ENCODE data around the gene ACSF3.

Gene ACSF3

DNA sequence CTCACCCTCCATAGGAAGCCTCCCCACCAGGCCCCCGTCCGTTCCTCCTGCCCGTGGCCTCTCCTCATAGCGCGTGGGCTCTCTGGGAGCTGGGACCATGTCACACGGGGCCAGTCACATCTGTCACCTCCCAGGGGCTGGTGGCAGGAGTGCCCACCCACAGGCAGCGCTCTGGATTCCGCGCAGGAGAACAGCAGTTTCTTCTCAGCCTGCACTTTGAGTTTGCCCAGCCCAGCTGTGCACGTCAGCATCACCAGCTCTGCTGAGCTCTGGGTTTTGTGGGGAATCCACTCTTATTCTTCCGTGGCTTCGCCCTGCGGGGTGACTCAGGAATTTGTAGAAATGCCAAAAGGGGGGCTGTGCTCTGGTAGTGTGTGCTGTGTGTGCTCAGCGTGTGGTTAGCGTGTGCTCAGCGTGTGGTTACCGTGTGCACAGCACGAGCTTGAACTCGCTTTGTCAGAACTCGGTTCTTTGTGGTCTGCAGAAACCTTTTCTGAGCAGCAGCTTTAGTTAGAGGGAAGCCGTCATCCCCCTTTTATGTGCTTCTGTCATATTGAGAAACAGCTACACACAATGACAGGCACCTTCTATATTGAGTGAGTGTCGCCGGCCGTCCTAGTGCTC is 3.2 kb downstream of the ACSF3 start:
- DNase-seq = no peak

DNA sequence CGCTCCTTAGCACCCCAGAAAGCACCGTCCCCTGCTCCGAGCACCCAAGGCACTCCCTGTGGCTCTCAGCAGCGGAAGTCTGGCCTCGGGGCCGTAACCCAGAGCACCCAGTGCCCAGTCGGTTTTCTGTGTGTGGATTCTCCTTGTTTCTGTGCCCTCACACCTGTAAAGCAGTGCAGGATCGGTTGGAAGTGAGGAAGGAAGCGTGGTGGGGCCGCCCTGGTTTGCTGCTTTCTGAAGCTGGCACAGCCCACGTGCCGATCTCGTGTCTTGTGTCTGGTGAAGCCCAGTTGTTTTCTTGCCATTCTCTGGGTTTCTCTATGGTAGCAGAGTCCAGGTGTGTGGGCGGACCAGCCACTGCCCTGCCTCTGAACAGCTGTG is 3.7 kb downstream of the ACSF3 start:
- no peak for DNase-seq

DNA sequence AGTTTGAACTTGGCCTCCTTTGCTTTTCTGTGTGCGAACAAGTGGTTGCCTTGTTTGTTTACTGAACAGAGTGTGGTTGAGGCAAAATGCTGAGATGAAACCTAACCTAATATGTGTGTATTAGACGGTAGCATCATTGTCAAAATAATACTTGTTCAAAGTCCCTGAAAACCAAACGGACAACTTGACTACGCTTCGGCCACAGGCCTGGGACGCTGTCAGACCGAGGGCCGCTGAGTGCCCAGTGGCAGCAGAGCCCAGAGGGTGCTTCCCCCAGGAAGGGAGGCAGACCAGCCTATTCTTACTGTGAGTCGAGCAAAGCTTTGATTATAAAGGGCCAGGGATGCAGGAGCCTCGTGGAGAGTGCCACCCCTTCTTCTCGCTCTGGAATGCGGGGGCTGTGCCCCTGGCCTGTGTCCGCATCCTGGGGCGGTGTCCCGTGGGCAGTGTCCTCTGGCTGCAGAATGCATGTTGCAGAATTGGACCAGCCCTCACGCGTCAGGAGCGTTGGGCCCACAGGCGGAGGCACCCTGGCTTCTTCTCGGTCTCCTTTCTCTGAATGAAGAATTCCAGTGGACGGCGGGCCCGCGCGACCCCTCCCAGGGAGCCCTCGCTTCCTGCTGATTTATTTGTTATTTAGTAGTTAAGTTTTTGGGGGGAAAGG is 5.2 kb downstream of the ACSF3 start:
- no peak for DNase-seq

DNA sequence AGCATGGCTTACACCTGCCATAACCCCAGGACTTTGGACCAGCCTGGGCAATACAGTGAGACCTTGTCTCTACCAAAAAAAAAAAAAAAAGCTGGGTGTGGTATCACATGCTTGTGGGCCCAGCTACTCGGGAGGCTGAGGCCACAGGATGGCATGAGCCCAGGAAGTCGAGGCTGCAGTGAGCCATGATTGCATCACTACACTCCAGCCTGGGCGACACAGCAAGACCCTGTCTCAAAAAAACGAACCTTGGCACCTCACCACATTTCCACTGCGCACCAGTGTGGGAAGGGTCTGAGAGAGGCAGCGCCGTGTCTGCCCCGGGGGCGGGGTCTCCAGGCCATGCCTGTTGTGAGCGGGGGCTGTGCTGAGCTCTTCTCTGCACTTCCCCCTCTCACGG is 6.3 kb downstream of the ACSF3 start:
- DNase-seq = no peak

DNA sequence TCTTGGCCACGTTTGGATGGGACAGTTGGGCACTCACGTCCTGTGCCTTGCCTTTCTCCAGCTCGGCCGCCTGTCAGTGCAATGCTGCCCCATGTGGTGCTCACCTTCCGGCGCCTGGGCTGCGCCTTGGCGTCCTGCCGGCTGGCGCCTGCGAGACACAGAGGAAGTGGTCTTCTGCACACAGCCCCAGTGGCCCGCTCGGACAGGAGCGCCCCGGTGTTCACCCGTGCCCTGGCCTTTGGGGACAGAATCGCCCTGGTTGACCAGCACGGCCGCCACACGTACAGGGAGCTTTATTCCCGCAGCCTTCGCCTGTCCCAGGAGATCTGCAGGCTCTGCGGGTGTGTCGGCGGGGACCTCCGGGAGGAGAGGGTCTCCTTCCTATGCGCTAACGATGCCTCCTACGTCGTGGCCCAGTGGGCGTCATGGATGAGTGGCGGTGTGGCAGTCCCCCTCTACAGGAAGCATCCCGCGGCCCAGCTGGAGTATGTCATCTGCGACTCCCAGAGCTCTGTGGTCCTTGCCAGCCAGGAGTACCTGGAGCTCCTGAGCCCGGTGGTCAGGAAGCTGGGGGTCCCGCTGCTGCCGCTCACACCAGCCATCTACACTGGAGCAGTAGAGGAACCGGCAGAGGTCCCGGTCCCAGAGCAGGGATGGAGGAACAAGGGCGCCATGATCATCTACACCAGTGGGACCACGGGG is 7.1 kb downstream of the ACSF3 start:
- DNase-seq = no peak

DNA sequence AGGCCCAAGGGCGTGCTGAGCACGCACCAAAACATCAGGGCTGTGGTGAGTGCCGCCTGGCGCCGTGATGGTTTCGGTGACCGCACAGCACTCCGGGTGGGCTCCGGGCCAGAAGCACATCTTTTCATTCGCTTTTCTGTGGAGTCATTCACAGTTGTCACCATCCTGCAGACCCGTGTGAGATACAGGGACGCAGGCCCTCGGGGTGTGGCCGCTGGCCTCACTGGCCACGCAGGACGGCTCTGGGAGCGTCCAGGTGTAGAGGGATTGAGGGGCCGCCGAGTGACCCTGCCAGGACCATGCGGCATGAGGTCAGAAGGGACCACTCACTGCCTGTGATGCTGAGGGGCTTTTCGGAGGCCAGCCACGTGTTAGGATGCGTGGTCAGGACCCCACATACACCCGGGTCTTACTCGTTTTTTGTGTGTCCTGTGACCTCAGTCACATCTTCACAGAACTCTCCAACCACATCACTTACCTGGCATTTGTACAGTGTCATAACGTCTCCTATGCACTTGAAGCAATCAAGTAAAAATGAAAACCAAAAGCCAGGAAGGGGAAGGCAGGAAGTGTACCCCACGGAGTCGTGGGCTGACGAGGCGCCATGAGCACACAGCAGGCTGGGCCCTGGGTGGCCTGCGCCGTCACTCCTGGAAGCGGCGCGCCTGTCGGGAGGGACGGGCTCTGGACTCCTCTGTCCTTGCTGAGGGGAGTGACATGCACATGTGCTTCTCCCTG is 7.8 kb downstream of the ACSF3 start:
- DNase-seq = no peak

DNA sequence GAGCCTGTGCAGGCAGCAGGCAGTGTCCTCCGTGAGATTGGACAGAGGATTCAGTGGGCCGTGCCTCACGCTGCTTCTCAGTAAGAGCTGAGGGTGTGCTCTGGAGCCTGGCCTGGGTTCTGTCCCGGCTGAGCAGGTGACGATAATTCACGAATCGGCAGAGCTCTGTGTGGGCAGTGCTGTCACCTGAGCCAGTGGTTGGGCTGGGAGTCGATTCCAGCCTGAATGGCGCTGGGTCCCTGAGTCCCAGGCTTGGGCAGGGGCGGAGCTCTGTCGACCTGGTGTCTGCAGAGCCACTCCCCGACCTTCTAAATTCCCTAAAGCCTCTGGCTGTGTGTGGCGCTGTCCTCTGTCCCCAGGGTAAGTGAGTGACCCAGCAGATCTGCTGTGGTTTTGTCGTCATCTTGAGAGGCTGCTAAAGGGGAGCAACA is 8.4 kb downstream of the ACSF3 start:
- no peak for DNase-seq

DNA sequence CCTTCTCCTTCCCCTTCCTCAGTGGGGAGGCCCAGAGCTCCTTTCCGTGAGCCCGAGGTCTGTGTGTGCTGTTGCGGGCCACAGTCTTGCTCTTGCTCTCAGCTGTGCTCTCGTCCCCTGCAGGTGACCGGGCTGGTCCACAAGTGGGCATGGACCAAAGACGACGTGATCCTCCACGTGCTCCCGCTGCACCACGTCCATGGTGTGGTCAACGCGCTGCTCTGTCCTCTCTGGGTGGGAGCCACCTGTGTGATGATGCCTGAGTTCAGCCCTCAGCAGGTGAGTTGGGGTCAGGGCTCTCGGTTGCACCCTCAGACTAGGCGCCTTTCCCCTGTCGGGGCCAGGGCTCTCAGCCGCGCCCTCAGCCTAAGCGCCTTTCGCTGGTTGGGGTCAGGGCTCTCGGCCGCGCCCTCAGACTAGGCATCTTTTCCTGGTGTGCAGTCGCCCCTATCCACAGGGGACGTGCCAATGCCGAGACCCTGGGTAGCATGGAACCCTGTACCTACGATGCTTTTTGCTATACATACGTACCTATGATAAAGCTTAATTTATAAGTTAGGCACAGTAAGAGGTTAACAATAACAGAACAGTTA is 8.9 kb downstream of the ACSF3 start:
- no peak for DNase-seq

DNA sequence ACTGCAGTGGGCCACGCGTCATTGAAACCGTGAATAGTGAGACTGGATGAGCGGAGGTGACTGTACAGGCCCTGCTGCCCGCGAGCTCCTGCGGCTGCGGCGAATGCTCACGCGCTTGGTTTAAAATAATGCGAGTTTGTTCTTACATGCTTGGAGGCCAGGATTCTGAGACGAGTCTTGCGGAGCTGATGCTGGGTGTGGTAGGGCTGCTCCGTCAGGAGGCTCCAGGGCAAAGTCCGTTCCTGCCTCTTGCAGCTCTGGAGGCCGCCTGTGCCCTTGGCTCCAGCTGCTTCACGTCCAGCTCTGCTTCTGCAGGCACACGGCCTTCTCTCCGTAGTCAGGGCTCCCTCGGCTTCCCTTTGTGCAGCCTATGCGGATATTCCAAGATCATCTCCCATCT is 9.5 kb downstream of the ACSF3 start:
- no peak for DNase-seq

DNA sequence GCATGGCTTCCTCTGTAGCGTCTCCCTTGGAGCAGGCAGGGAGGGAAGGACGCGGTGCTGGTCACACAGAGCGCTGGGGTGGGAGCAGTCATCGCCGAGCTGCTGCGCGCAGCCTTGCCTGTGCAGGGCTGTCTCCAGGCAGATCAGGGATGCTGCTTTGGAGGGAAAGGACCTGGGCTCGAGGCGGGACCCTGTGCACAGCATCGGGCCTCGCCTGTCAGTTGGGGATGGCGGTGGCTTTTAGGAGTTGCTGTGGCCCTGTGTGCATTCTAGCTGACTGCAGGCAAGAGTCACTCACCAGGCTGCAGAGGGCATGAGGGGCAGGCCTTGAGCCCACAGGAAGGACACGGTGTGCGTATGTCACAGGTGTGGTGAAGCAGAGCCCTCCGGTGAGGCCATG is 10.1 kb downstream of the ACSF3 start:
- no peak for DNase-seq

DNA sequence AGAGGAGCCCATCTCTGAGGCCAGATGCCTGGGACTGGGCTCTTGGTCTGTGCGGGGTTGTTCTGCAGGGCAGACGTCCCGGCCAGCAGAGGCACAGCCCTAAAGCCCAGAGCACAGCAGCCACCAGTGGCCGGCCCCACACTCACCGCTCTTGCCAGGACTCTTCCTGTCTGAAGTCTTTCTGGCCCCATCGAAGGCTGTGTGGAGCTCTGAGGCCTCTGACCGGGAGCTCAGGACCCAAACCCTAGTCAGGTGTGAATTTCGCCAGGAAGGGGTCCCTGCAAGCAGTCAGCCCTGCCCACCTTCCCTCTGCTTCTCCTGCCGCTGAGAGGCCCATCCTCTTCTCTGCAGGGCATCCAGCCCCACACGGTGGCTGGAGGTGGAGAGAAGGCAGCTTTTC is 10.7 kb downstream of the ACSF3 start:
- no peak for DNase-seq

DNA sequence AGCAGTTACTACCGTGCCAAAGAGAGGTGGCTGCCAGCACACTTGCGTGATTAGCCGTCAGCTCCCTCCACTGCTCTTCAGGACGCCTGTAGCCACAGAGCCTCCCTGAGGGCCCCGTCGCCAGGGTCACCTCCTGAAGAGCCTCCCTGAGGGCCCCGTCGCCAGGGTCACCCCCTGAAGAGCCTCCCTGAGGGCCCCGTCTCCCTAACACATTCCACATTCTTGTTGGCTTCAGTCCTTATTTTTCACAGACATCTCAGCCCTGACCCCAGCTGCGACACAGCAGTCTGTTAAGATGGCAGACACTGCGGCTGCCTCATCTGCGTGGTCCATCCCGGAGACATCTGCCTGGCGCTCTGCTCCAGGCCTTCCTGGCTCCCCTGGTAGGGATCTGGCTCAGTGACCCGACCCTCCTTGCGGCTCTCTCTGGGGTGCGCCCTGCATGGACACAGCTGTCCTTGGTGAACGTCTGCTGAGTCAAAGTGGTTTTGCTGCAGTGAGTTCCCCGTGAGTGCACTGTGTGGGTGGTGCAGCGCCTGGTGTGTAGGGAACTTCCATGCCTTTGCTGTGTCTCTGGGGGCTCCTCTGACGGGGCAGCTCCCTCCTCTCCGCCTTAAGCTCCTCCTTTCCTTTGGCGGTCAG is 11.4 kb downstream of the ACSF3 start:
- no peak for DNase-seq

DNA sequence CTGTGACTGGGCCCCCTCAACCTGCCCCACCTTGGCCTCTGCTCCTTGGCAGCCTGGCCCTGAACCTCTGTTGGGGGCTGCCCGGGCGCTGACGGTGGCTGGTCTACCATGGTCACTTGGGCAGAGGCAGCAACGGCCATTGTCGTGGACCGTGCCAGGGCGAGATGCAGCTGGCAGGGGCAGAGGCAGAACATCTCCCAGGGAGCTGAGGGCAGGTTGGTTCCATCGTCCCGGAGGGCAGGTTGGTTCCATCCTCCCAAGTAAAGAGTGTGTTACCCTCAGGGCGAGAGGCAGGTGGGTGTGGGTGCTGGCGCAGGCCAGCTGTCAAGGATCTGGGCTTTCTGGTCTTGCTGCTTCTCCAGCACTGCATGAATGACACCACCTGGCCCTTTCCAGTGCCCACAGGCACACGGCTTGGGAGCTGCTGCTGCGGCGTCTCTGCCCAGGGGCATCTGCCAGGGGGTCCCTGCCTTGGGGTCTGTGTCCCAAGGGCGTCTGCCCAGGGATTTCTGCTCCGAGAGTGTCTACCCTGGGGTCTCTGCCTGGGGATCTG is 12.0 kb downstream of the ACSF3 start:
- DNase-seq = no peak

DNA sequence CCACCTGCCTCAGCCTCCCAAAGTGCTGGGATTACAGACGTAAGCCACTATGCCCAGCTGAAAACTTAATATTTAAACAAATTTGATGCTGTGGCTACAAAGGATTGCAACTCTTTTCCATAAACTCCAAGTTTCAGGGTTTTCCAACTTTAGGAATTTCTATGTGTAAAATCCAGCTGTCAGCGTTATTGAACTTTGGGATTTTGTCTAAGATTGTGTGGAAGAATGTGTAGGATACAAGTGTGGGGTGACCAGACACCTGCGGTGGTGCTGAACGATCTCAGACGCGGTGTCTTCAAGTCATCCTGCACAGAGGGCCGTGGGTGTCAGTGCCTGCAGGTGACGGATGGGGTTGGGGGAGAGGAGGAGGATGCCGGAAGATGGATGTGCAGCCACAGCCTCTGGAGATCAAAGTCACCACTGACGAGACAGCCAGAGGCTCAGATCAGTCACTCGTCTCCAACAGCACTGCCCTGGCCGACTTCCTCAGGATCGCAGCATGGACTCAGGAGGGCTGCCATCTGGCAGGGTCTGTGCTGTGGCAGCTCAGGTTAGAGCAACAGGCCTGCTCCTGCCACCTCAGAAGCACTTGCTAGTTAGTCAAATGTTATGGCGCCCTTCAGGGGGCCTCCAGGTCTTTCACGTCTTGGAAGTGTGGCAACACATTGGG is 13.0 kb downstream of the ACSF3 start:
- DNase-seq = no peak

DNA sequence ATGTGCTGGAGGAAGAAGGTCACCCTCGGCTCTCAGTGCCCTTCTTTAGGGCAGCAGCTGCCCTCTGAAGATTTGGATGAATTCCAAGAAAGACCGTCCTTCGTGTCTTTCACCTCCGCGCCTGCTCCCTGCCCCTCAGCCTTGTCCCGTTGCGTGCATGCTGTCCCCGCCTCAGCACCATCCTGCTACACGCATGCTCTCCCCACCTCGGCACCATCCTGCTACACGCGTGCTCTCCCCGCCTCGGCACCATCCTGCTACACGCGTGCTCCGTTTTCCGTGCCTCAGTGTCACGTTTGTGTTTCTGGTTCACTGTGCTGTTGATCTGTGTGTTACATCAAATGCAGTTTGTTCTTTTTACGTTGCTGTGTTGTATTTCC is 13.5 kb downstream of the ACSF3 start:
- DNase-seq = no peak

DNA sequence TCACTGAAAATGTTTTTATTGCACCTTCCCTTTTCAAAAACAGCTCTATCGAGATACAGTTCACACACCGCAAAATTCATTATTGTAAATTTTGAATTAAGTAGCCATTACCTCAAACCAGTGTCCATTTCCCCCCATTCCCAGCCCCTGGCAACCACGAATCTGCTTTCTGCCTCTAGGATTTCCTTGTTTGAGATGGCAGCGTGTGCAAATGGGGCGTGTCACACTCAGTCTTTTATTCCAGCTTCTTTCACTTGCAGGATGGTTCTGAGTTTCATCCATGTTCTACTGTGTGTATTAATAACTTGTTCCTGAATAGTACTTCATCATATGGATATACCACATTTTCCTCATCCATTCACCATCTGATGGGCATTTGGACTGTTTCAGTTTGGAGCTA is 14.8 kb downstream of the ACSF3 start:
- no peak for DNase-seq

DNA sequence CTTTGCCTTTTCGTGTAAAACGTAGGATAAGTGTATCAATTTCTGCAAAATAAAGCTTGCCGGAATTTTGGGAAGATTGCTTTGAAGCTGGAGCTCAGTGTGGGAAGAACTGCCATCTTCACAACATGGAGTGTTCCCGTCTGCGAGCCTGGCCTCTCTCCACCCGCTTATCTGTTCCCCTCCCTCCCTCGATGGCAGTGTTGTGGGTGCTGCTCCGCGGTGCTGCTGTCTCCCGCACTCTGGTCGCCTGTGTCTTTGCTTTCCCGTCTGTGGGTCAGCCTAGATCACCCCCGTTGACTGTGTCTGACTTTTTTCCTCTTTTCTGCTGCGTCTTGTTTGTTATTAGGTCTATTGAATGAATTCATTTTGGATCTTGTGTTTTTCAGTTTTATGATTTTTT is 17.0 kb downstream of the ACSF3 start:
- DNase-seq = no peak

DNA sequence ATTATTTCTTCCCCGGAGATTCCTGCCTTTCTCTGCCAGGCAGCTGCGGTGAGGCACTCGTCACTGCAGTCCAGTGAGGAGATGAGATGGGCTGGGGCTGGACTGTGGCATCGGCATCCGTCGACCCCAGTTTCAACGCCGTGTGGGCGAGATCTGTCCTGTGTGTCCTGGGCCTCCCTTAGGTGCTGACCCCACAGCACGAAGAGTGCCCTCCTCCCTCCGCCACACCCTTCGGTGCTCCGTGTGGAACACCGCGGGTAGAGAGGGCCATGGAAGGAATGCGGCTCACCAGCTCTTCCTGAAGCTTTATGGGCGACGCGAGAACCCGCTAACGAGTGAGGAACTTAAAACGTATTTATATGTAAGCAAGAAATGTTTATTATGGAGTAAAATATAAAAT is 17.6 kb downstream of the ACSF3 start:
- no peak for DNase-seq

DNA sequence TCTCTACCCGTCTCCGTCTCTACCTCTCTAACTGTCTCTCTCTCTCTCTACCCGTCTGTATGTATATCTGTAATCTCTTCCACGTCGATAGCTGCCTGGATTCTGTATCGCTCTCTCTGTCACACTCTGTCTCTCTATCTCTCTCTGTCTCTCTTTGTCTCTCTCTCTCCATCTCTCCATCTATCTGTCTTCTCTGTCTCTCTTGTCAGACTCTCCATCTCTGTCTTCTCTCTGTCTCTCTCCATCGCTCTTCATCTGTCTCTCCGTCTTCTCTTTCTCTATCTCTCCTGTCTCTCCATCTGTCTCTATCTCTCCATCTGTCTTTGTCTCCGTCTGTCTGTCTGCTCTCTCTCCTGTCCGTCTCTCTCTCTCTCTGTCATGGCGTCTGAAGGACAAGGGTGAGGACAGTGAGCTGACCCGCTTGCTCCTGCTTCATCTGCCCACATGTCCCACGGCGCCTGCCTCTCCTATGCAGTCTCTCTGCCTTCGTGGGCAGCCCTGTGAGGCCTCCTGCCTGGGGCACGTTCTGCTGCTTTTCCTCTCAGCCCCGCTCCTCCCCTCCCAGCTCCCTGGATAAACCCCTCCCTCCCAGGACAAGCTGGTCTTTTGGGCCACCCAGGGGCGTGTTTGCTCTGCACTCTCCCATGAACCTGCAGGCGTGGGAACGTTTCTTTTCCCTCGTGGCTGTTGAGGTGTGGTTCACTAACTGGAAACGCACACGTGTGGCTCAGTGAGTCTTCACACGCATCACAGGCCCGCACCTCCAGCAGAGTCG is 18.9 kb downstream of the ACSF3 start:
- DNase-seq = no peak

DNA sequence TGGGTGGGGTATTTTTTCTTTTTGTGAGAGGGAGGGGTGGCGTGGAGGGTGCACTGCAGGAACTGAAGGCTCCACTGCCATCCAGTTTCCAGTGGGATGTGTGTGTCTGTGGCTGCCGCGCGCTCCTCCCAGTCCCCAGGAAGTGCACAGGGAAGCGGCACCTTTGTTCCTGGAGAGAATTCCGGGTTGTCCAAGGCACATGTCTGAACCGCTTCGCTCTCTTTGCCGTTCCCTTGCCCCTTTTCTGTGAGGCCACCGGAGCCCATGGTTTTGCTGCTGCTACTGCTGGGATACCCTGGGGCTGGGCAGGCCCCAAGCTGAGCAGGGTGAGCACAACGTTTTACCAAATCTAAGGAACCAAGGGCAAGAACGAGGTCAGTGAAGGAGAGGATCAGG is 19.5 kb downstream of the ACSF3 start:
- DNase-seq = no peak

DNA sequence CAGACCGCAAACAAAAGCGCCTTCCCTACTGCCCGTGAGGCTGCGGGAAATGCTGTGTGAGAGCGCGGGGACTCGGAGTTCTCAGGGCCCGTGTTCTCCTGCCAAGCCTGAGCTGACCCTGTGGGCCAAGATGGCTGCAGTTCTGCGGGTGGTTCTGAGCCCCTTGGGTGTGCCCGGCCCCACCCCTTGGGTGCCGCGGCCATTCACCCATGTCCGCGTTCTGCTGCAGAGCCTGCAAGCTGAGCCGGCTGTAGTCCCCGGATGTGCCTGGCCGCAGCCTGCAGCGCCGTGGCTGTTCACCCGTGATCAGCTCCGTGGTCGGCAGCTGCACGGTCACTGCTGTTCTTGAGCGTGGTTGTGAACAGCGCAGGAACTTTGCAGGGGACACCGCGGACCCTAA is 20.0 kb downstream of the ACSF3 start:
- DNase-seq = no peak

Measured in EL (cell line).